HG02678 (cell line): ENCODE measurements around the gene HBG1.
"Not testable (repeated sequence)": the region's sequence is repeated elsewhere in the genome, so short reads cannot be mapped to it uniquely, and the experiment has no call there.

ENCODE experiments used
- ATAC-seq: cut with Tn5 transposase; IDR thresholded peaks from one replicate; pipeline ENCODE4 v1.9.1; 2021; ENCODE audit warnings: mild to moderate bottlenecking, moderate library complexity; ENCODE audit not compliant: unreplicated experiment

HBG1 gene

DNA sequence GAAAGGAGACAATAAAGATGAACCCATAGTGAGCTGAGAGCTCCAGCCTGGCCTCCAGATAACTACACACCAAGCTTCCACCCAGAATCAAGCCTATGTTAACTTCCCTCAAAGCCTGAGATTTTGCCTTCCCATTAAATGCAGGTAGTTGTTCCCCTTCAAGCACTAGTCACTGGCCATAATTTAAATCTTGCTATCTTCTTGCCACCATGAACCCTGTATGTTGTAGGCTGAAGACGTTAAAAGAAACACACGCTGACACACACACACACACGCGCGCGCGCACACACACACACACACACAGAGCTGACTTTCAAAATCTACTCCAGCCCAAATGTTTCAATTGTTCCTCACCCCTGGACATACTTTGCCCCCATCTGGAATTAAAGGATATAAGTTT is 1.2 kb downstream of the HBG1 start:
- ATAC-seq = not testable (repeated sequence)

DNA sequence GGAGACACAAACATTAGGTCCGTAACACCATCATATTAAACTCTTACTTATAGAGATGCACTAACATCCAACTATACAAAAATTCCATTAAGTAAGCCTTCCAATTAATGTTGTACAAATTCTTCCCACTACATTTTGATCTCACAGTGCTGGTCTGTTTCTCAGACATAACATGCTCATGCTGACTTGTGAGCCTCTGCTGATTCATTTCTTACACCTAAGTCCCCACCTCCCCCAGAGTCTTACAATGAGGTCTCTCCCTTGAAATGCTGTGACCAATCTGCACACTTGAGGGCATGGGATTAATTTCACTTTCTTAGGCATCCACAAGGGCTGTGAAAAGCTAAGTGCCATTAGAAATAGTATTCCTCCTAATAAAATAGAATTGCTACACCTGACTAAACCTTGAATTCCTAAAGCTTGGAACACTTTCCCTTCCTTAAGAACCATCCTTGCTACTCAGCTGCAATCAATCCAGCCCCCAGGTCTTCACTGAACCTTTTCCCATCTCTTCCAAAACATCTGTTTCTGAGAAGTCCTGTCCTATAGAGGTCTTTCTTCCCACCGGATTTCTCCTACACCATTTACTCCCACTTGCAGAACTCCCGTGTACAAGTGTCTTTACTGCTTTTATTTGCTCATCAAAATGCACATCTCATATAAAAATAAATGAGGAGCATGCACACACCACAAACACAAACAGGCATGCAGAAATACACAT is 2.0 kb downstream of the HBG1 start:
- no peak for ATAC-seq

DNA sequence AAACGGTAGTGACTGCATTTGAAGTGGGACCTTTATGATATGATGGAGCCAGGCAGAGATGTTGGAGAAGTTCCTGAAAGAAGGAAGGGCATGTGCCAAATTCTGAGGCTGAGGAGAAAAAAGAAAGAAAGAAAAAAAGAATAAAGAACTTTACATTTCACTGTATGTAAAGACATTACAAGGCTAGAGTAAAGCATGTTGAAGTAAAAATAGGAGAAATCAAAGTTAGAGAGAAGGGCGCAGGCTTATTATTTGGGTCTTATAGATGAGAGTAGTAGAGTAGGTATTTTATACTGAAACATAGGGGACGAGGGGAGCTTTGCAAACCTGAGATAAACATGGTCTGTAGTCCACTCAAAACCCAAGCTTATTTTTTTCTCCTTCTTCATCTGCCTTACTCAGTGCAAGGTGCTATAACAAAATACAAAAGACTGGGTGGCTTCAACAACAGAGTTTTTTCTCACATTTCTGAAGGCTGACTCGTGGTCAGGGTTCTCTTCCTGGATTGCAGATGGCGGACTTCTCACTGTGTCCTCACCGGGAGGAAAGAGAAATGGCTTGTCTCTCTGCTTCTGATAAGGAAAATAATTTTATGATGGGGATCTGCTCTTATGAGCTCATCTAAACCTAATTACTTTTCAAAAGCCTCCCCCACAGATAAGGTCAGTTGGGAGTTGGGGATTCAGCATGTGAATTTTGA is 2.7 kb downstream of the HBG1 start:
- ATAC-seq = no peak

DNA sequence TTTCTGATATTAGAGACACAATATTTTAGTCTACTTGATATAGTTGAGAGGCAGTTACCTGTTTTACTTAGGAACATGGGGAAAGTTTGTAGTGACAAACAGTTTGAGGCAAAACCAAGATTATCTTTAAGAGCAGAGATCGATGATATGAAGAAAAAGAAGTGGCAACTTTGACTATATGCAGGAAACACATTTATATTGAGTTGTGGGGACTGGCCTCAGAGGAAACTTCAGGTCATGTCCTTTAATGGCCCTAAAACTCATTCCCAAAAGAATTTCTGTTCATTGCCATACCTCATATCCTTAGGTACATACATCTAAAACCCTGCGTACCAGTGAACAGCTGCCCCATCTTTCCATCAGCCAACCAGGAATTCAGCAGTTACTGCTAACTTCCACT is 4.5 kb downstream of the HBG1 start:
- ATAC-seq = no peak

DNA sequence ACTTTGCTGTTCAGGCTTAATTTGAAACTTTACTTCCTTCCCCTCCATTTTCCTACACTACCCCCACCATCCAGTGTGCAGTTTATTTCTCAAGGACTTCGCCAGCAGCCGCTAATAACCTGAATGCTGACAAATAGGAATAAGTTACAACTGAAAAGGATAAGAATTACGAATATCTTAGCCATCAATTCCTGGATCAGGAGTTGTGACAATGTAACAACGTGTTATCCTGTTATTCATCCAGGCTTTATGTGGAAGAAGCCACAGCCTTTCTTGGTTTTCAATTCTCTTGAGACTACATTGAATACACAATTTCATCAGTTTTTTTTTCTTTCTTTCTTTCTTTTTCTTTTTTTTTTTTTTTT is 5.9 kb downstream of the HBG1 start:
- no peak for ATAC-seq

DNA sequence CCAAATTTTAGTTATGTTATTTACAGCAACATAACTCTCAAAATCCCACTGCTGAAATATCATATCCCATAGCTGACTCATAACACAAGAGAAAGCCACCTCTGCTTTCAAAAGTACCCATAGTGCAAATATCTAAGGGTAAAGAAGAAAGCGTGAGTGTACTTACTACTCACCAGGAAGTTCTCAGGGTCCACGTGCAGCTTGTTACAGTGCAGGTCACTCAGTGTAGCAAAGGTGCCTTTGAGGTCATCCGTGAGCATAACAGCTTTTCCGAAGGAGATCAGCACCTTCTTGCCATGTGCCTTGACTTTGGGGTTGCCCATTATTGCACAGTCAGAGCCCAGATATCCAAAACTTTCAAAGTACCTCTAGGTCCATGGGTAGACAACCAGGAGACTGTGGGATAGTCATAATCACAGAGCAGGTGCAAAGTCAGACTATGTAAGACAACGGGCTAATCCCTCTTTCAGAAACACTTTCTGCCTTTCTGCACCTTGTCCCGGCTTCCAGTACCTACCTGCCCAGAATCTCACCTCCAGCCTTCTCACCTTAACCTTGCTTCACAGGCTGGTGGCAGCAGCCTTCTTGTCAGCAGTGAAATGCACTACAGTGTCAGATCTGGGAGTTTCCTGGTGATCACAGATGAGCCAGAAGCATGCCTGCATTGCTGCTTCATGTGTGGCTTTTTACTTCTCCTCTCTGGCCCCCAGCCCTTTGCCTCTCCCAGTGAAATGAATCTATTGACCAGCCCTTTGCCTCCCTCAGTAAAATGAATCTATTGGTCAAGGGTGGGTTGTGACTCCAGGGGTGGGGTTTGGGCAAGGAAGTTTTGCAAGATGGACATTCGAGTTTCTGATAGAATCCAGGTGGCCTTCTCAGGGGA is 6.5 kb downstream of the HBG1 start:
- peak; percentile 67 for ATAC-seq

DNA sequence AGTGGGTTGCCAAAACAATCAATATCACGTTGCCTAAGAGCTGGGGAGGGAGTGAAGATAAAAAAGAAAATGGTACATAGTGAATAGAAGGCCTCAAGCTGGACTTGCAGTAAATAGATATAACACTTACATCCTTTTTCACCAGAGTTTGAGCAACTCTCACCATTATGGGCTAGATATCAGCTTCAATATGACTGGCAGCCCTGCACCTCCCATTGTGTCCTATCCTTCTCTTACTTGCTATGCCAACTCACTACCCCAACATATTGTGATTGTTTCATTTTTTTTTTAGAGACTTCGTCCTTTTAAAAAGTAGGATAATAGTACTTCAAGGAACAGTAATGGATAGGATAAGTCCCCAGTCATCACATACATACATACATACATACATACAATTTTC is 7.4 kb downstream of the HBG1 start:
- ATAC-seq = no peak

DNA sequence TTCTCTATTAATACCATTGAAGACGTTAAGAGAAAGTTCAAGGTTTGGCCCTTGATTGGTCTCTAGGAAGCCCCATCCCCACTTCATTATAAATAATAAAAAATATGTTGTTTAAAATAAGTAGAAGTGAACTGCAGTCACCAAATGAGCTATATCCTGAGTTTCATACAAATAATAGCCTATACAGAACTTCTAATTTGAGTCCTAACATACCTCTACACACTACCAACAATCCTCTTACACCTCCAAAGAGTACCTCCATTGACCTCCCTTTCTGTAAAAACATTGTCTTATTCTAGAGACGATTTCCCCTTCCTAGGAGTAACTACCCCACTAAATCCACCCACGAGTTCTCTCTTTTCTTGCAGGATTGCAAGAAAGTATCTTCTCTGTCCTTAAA is 8.2 kb downstream of the HBG1 start:
- no peak for ATAC-seq

DNA sequence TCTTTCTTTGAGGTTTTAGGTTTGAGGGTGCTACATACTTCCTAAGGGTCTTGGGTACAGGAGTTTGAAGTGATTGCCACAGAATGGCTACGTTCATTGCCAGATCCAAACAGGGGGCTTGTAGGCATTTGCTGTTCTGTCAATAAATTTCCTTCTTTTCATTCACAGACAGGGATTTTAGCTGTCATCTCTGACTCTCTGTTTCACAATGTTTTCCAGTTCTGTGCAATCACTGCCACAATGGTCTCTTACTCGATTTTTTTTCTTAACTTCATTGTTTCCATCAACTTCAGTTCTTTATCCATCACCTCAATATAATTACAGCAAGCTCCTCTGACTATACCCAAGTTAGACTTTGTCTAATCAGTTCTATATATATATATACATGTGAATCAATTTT is 9.2 kb downstream of the HBG1 start:
- ATAC-seq = no peak

DNA sequence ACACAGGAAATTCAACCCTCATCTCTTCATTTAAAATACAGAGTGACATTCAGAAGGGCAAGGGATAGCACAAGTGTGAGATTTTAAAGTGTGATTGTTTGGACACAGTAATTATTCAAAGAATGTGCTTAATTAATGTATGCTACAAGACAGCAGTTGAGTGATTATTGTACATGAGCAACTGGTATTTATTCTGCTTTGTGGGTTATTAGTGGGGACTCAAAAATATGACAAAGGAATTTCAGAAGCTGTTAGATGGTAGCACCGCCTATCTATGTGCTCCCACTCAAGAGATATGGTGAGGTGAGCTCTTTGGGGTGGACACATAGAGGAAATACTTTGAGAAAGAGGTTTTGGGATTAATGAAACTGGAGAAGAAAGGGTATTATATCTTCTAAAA is 9.6 kb downstream of the HBG1 start:
- ATAC-seq = no peak

DNA sequence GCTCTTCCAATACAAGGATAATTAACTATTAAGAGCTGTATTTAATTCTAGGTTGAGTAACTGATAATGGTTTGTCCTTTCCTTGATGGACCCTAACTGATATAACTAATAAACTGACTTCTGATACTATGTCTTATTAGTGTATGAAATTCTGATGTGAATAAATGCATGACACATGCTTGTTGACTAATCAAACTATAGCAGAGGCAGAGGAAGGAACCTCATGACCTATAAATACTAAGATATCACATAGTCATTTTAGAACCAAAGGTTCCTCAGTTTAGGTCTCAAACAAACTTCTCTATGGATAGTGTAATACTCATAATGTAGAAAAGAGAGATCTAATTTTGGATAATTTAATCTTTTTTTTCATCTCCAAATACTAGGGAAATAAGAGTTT is 10.6 kb downstream of the HBG1 start:
- ATAC-seq = no peak

DNA sequence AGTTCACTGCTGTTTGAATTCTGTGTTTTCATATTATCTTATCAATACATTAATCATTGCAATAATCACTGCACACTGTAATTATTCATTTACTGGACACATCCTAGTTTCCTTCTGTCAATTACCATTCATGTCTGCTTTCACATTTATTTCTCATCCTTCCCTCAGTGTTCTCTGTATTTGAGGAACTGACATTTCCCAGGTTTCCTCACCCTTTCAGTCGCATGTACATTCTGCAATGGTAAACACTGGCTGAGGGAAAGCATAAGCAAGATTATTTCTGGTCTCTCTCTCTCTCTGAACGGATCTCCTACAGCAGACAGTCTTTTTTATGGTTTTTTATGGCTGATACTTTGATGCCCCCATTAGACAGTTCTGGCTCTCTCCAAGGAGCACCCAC is 11.2 kb downstream of the HBG1 start:
- ATAC-seq = no peak

DNA sequence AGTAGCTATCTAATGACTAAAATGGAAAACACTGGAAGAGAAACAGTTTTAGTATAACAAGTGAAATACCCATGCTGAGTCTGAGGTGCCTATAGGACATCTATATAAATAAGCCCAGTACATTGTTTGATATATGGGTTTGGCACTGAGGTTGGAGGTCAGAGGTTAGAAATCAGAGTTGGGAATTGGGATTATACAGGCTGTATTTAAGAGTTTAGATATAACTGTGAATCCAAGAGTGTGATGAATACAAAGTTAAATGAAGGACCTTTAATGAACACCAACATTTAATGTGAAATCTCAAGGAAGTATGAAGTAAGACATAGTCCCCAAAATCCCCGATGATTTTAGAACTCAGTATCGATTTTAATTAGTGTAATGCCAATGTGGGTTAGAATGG is 12.2 kb downstream of the HBG1 start:
- no peak for ATAC-seq

DNA sequence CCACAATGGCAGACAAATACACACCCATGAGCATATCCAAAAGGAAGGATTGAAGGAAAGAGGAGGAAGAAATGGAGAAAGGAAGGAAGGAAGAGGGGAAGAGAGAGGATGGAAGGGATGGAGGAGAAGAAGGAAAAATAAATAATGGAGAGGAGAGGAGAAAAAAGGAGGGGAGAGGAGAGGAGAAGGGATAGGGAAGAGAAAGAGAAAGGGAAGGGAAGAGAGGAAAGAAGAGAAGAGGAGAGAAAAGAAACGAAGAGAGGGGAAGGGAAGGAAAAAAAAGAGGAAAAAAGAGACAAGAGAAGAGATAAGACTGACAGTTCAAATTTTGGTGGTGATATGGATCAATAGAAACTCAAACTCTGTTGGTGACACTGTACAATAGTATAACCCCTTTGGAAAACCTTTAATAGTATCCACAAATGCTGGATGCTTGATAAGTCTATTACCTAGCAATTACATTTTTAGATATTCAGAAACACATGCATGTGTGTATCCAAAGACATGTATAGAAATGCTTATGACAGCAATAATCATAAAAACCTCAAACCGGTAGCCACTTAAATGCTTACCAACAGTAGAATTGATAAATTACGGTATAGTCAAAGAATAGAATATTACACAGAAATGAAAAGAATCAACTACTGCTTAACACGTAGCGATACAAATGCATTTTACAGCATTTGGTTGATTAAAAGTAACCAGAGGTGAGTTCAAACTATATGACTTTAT is 14.1 kb downstream of the HBG1 start:
- ATAC-seq = no peak

DNA sequence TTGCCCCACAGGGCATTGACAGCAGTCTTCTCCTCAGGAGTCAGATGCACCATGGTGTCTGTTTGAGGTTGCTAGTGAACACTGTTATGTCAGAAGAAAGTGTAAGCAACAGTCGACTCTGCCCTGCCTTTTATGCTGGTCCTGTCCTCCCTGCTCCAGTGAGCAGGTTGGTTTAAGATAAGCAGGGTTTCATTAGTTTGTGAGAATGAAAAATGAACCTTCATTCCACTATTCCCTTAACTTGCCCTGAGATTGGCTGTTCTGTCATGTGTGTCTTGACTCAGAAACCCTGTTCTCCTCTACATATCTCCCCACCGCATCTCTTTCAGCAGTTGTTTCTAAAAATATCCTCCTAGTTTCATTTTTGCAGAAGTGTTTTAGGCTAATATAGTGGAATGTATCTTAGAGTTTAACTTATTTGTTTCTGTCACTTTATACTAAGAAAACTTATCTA is 15.2 kb downstream of the HBG1 start, which contains the start of gene HBD:
Gene HBD (minus strand): TSS at position 103 of the 454 bp plus-strand sequence. CDS start 50 bp downstream, at position 53.
- ATAC-seq = peak; percentile 78

DNA sequence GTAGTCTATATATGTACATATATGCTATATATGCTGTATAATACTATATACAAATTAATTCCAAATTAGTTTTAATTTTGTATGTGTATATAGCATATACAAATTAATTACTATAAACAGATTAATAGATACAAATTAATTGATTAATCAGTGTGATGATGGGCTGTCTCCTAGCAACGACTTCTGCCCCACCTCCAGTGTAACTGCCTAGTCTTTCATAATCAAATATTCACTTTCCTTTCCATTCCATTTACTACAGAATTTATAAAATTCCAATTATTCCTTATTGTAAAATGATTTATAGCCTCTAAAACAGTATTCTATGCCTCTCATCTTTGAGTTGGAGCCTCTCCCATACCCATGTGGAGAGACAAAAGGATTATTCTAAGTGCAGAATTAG is 16.4 kb downstream of the HBG1 start:
- ATAC-seq = no peak

DNA sequence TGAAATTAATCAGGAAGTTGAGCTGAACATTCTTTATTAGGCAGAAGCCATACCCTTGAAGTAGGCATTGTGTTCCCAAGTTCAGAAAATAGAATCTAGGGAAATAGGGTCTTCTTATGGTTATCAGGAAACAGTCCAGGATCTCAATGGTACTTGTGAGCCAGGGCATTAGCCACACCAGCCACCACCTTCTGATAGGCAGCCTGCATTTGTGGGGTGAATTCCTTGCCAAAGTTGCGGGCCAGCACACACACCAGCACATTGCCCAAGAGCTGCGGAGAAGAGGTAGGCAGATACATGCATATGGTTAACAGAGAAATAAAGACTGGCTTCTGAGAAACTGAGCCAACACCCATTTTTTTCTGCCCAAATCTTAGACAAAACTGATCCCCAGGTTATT is 16.8 kb downstream of the HBG1 start:
- ATAC-seq = no peak

DNA sequence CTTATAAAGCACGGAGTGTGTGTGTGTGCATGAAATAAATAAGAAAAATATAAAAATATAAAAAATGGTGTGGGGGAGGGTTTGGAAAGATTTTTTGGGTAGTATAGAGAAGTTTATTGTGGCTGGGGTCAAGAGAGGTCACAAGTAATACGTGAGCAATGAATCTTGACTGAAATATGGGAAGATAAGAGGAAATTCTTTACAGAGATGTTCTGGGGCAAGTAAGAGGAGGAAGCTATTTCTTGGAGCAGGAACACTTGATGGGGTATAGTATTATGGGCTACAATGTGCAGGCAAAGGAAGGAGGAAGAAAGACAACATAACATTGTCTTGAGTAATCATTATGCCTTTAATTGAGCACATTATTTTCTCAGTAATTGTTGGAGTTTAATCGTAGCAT is 17.5 kb downstream of the HBG1 start:
- no peak for ATAC-seq

DNA sequence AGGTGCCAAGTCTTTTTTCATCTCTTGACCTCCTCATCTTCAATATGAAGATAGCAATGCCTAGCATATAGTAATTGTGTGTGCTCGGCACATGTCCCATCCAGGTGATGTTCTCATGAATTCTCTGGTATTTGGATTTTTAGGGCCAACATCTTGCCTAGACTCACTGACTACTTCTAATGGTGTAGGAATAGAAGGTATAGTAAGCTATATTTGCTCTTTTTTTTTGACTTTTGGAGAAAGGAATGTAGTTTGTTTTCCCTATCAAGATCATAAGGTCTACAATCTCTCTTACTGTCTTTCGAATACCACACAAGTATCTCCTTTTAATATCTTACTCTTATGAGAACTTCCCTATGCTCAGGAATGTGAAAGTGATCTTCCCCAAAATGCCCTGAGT is 18.5 kb downstream of the HBG1 start:
- no peak for ATAC-seq

DNA sequence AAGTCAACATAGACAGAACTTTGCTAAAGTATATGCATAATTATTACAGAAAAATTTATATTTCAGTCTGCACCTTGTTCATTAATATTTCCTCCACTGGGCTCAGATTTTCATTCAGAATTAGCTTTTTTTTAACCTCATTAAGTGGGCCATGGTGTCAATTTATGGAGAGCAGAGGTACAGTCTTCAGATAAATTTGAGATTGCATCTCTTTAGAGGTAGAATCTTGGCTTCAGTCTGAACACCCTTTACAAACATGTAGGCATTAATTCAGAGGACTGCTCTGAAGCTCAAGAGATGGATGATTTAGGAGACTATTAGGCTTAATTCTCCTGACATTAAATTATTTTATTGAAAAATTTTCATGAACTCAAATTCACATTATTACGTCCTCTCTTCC is 19.4 kb downstream of the HBG1 start:
- ATAC-seq = no peak

DNA sequence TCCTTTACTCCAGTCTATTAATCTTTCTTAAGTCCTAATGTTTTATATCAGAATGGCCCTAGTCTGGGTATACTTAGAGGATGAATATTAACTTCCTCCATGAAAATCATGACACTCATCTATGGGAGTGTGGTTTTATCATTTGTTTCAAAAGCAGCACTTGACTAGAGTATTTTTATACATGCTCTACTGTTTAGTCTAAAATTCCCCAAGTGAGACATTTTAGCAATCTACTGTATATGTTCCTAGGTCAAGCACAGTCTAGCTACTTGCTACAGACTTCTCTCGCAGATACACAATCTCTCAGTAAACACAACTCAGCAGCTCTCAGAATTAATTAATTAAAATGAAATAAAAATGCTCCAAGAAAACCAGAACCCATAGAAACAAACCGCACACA is 19.9 kb downstream of the HBG1 start:
- ATAC-seq = no peak
